Measurements from ENCODE around the gene KCNK16.

Gene KCNK16

DNA sequence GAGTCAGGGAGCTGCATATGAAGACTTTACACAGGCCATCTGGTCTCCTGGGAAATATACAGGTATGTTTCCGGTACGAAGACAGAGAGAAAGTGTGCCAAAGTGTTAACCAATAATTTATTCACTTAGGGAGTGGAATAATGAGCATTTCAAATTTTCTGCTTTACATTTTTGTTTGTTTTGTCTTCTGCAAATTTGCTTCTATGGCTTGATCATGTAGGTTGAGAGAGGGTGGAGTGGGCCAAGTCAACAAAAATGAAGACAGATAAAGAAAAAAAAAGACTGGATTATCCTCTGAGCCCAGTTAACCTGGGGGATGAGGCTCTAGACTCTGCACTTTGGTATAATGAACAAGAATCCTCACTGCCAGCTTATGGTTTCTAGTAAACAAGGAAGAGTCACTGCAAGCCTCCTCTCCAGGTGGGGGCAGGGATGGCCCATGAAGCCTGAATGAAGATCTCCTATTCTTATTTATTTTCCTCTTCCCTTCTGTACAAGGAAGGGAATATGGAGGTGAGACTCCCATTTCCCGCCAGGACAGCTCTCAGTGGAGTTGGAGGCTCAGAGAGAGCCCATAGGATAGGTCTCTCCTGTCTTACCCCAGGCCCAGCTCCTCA, 46.0 kb downstream of the KCNK16 start:
- DNase-seq (ENCODE audit: low read depth in 2 of 2), result no peak

GRCh38 chr6:39274903-39275302, 47.6 kb downstream of the KCNK16 start:
- DNase-seq (ENCODE audit: low read depth in 2 of 2), result no peak

DNA sequence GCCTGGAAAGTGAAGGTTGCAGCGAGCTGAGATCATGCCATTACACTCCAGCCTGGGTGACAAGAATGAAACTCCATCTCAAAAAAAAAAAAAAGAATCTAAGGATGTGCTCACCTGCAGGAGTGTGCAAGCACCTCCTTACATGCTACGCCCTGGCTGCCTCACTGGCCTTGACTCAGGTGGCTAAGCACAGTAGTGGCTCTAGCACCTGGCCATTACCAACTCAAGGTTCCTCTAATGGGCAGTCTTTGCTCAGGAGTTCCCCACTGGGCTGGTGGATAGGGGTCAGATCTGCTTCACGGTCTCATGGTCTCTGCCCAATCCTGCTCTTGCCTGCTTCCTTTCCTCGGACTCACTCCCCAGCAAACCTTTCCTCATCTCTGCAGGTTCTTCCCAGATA, 48.0 kb downstream of the KCNK16 start:
- no peak for DNase-seq (ENCODE audit: low read depth in 2 of 2)

GRCh38 chr6:39273406-39273821, 49.1 kb downstream of the KCNK16 start:
- no peak for DNase-seq (ENCODE audit: low read depth in 2 of 2)

DNA sequence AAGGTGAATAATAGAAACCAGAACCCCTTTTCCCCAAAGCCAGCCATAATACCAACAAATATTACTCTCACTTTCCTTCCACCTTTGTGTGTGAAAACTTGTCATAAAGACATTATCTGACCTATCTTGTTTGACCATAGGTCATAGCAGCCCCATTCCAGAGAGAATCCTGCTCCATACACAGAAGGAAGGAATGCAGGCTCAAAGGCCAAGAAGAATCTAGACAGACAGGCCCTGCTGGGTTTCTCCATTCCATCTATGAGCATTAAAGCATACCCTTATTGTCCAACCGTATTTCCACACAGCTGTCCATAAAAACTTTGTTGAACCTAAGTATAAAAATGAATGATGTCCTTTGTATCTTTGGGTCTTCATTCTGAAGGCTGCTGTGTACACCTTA, 52.5 kb downstream of the KCNK16 start:
- DNase-seq (ENCODE audit: low read depth in 2 of 2), result no peak

DNA sequence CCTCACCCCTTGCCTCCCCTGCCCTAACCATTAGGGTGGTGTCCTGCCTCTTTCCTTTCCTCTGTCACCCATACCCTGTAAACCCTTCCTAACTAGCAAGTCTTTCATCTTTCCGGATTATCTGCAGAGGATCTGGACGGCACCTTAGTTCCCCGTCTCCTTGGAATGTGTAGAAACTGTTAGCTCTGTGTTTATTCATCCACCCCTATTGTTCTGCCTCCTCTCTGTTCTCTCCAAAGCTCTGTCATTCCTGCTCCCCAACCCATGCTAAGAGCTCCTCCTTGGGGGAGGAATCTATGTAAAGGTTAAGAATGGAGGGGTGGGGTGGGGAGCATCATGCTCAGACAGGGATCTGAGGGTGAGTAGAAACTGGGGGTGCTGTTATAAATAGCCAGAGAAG, 53.8 kb downstream of the KCNK16 start:
- no peak for DNase-seq (ENCODE audit: low read depth in 2 of 2)

GRCh38 chr6:39268171-39268570, 54.3 kb downstream of the KCNK16 start:
- DNase-seq (ENCODE audit: low read depth in 2 of 2), result no peak

GRCh38 chr6:39266782-39267355, 55.6 kb downstream of the KCNK16 start:
- no peak for DNase-seq (ENCODE audit: low read depth in 2 of 2)

DNA sequence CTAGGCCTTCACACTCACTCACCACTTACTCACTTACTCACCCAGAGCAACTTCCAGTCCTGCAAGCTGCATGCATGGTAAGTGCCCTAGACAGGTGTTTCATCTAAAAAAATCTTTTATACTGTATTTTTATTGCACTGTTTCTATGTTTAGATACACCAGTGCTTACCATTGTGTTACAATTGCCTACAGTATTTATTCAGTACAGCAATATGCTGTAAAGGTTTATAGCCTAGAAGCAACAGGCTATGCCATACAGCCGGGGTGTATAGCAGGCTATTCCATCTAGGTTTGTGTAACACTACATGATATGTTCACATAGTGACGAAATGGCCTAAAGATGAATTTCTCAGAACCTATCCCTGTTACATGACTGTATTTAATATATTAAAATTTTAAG, 56.1 kb downstream of the KCNK16 start:
- DNase-seq (ENCODE audit: low read depth in 2 of 2), result no peak
